NCI-H1417 treated with DMSO at 0.1 percent for 48 hours (cell line): ENCODE data around the gene TBKBP1.

Experiments used
- DNase-seq: peaks from one replicate; lab custom pipeline; 2025; lab: John Stamatoyannopoulos, UW

TBKBP1 gene

DNA sequence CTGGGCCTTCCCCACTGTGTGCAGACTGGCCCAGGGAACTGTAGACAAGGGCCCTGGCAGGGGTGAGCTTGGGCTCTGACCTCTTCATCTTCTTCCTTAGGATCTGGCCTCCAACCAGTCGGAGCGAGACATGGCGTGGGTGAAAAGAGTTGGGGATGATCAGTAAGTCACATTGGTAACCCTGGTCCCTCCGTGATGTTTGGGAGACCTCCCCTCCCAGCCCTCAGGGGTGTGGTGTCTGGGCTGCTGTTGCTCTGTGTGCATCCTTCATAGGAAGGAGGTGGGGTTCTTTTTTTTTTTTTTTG lies 5.5 kb downstream of the TBKBP1 start:
- DNase-seq: no peak

DNA sequence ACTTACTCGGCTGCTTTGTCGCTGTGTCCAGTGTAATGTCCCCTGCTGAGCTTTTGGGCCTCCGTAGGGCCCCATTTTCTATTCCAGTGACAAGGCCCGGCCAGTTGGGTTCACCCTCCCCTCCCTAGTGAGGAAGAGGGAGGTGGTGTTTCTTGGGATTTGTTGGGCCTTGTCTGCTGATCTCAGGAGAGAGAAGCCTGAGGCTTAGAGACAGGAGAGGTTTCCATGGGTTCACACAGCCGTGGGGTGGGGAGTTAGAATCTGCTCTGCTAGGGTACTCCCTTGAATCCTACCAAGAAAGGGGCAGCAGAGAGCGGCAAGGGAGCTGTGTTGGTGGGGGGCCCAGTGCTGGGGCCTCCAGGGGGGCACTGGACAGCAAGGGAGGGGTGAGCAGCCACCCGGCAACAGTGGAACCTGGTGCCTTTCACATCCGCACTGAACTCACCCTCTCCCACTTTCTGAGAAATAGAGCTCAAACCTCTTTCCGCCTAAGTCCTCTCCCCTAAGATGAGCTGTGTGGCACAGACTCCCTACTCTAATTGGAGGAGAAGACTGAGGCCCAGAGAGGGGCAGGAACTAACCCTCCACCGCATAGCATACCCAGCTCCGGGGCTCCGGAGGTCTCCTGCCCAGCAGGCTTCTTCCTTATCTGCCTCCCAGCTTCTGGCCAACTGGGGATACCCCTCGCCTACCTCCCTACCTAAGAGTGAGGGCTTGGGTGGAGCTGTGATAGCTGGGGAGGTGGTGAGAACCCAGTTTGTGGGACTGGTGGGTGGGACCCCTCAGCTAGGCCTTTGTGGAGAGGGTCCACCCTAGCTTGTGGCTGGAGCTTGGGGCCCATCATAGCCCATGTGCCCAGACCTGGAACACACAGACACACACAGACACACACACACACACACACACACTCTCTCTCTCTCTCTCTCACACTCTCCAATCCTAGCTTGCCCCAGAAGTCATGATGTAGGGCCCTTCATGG lies 6.8 kb downstream of the TBKBP1 start:
- DNase-seq: no peak

DNA sequence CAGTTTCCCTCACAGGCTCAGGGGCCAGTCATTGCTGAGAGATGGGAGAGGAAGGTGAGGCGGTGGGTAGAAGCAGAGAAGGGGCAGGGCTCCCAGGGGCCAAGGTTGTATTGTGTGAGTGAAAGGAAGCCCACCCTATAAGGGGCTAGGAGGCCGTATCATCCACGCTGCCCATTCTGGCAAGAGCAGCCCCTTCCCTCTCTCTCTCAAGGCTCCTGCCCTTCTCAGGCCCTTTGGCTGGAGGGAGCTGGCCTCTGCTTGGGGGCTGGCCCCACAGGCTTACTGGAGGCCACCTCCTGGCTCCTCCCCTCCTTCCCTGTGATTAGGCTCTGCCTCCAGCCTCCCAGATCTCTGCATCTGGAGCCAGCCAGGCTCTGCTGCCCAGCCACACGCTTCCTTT lies 7.6 kb downstream of the TBKBP1 start:
- DNase-seq: no peak

DNA sequence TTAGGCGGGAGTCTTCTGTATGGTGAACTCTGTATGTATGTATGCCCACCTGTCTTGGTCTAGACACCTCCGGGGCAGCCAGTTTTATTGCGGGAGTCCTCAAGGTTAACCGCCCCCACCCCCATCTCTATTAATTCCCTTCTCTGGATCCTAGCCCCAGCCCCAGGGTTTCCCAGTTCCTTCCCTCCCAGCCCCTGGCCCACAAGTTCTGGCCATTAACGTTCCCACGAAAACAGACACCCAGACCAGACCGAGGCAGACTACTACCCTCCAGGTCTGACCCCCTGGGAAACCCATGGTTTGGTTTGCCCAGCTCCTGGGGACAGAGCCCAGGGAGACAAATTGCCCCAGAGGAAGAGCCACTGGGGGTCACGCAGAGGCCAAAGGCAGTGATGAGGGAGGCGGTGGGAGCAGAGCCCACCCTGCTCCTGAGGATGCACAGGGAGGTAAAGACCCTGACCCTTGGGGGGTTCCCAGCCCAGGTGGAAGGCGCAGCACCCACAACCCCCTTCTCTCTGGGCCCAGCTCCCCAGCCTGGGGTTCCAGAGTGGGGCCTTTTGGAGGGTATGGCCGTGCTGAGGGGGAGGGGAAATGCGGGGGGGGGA lies 8.5 kb downstream of the TBKBP1 start:
- no peak for DNase-seq

DNA sequence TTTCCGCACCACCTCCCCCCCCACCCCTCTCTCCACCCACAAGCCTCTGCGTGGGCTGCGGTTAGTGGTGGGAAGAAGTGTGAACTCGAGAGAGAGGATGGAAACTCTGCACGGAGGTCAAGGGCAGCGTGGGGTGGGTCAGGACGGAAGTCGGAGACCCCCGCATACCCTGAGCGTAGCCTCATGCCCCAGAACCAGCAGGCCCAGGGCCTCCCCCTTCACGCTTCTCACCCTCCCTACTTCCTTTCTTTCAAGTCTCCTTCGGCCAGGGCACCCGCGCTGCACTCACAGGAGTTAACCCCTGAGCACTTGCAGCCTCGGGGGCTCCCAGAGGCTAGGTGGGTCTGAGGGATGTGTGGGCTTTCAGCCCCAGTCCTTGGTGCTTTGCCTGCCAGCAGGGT lies 9.2 kb downstream of the TBKBP1 start:
- no peak for DNase-seq

DNA sequence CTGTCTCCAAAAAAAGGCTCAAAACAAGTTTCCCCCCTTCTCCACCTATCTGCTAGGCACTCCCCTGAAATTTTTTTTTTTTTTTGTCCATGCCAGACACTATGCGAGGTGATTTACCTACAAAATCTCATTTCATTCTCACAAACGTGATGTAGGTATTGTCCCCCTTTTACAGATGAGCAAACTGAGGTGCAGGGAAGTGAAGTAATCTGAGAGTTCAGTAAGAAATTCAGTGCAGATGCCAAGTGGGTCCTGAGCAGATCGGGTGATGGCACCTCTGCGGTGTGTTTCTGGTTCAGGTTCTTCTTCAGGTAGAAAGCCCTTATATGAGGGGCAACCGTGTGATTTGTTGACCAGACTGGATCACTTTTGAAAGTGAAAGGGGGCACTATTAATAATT lies 9.7 kb downstream of the TBKBP1 start:
- DNase-seq: no peak

DNA sequence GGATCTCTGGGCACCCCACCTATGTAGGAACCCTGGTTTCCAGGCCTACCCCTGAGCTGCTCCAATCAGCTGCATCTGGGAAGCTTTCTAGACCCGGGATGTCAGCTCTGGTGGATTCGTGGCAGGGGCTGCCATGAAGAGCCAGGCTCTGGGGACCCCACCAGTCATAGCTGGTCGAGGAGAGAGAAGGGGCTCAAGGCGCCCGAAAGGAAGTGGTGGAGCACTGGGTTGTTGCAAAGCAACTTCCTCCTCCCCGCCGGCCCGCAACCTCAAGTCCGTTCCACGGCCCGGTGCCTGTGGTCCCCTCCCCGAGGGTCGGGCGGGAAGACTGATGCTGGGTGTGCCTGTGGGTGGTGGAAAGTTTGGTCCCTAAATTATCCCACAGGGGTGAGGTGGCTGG lies 10.2 kb downstream of the TBKBP1 start:
- no peak for DNase-seq

DNA sequence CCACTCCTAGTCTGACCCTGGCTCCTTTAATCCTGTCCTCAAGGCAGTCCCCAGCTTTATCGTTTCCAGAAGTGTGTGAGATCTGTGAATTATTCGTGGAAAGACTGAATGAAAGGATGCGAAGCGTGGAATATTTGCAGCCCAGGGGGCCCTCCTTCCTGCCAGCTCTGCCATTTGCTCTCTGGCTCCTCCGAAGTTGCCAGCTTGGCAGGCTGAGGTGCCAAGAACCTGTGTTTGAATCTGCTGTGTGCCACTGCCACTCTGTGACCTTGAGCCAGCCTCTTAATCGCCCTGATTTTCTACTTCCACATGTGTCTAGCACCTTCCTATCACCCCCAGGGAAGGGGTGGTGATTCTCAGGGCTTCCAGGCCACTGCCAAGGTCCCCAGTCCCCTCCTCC lies 10.8 kb downstream of the TBKBP1 start:
- DNase-seq: no peak

DNA sequence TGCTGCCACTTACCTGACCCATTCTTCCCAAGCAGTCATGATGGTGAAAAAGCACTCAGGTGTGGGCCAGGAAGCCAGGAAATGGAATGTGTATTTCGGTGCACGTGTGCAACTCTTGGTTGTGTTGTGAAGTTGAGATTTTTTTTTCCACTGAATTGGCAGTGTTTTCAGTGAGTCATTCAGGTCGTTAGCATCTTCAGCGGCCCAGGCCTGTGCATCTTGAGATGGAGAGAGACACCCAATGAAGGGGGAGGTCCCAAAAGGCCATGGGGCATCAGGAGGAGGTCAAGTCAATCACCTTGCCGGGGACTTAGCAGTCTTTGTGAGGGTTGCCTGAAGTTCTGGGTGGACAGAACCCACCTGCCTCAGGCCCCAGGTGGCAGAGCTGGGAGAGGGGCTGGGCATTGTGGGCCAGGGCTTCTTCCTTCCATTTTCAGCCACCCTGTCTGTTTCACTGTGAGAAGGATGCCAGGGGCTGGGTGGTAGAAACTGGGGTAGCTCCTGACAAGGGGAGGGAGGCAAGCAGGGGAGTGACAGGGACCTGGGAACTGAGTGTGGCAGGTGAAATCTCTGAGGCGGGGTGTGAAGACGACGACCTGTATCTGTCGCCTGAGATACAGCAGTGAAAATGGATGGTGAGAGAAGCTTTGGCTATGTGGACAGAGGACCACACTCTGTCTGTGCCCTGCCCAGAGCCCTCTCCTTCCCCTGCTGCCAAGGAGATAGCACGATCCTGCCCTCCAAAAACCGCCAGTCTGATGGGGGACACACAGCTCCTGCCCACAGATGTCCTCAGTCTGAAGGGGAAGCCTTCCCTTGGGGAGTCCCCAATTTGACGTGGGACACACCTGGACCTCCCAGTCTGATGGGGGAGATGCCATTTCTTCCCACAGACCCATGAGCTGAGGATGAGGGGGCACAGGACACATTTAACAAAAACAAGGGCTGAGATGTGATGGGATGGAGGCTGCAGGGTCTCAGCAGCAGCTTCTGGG lies 11.9 kb downstream of the TBKBP1 start:
- DNase-seq: no peak

DNA sequence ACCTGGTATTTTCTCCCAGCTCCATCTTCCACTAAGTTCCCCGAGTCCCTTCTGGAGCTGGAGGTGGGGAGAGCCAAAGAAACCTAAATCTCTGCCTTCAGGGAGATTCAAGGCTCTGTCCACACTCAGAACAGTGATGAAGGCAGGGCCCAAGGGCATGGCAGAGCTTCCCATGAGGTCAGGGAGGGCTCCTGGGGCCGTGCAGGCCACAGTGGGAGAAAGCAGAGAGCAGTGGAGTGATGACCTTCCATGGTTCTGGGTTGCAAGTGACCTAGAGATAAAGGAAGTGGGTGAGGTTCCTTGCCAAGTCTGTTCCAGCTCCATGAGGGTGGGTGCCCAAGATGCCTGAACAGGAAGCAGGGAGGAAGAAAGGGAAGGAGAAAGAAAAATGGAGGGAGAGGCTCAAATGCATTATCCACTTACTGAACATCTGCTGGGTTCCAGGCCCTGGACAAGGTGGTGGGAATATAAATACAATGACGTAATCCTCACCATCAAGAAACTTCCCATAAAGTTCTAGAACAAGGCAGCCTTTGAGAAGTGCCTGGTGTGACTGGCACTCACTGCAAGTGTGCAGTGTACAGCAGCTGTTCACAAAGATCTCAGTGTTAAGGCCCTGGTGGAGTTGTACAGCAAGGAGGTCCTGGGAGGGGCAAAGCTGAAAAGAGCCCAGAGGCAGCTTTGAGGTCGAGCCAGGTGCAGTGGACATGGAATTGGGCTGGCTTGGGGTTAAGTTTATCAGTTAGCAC lies 13.3 kb downstream of the TBKBP1 start:
- DNase-seq: no peak

DNA sequence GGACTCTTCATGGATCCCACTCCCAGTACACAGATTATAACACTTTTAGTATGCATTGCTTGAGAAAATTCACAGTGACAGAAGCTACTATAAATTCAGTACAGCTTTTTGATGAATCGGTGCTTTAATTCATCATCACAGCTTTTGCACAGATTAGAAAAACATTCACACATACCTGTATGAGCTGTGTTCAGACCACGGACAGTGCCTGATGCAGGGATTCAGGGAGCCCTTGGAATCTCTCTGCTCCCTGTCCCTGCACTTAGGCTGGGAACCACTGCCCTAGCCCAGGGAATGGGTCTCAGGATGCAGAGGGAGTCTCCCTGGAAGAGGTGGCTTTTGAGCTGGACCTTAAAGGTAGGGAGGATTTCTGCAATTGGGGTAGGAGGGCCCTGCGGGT lies 13.9 kb downstream of the TBKBP1 start:
- DNase-seq: no peak

DNA sequence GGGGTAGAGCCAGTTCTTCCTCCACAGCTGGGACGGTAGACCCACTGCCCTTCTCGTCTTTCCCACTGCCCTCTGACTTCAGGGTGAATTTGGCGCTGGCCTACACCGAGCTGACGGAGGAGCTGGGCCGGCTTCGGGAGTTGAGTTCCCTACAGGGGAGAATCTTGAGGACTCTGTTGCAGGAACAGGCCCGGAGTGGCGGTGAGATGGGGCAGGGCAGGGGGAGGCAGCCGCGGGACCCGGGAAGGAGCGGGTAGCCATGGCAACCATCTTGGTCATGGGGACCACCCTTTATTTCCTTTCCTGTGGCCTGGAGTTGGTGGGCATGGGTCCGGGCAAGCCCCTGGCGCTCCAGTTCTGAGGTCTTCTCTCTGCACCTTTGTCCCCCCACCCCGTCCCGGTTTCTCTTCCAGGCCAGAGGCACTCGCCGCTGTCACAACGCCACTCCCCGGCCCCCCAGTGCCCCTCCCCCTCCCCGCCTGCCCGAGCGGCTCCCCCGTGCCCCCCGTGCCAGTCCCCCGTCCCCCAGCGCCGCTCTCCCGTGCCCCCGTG lies 14.4 kb downstream of the TBKBP1 start:
- DNase-seq: no peak

DNA sequence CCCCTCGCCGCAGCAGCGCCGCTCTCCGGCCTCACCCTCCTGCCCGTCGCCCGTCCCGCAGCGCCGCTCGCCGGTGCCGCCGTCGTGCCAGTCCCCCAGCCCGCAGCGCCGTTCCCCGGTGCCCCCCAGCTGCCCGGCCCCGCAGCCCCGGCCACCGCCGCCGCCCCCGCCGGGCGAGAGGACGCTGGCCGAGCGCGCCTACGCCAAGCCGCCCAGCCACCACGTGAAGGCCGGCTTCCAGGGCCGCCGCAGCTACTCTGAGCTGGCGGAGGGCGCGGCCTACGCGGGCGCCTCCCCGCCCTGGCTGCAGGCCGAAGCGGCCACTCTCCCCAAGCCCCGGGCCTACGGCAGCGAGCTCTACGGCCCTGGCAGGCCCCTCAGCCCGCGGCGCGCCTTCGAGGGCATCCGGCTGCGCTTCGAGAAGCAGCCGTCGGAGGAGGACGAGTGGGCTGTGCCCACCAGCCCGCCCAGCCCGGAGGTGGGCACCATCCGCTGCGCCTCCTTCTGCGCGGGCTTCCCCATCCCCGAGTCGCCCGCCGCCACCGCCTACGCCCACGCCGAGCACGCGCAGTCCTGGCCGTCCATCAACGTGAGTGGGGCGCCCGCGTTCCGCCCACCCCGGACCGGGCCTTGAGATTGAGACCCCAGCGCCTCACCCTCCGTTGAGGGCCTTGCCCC lies 15.0 kb downstream of the TBKBP1 start:
- no peak for DNase-seq

DNA sequence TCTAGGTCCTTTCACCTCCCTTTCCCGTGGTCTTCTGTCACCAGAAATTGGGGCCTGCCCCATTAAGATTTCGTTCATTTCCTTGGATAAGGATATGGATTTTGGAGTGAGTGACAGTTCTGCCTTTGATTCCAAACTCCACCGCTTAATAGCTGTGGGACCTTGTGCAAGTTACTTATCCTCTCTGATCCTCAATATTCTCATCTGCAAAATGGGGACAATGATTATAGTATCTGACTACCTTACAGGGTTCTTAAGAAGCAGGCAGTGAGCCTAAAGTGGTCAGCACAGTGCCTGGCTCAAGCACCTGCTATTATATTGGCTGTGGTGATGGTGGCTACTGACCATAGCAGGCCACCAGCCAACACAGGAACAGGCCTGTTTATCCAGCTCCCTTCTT lies 15.6 kb downstream of the TBKBP1 start:
- no peak for DNase-seq

DNA sequence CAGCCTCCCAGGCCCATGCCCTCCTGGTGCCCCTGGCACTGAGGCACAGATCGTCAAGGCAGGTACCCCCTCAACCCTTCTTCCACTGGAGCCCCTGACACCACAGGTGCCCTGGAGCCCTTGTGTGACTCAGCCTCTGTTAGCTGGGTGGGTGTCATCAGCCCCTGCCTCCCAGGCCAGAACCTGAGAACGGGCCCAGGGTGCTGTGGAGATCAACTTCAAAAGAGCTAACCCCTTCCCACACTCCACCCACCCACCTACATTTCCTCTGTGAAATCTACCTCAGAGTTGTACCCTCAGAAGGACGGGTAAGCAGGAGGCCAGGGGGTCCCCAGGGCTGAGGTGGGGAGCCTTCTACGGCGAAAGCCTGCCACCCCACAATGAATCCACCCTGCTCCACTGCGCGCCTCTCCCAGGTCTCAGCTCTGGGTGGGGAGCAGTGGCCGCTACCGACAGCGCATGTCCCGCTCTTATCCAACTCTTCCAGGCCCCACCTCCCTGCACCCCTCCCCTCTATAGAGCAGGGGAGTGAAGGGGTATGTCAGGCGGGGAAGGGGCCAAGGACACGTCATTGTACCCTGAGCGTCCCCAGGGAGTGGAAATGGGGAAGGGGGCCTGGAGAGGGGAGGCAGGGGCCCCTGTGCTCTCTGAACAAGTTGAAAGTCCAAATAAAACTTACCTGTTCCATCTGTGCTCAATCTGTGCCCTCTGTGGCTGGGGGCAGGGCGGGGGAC lies 17.6 kb downstream of the TBKBP1 start:
- no peak for DNase-seq

DNA sequence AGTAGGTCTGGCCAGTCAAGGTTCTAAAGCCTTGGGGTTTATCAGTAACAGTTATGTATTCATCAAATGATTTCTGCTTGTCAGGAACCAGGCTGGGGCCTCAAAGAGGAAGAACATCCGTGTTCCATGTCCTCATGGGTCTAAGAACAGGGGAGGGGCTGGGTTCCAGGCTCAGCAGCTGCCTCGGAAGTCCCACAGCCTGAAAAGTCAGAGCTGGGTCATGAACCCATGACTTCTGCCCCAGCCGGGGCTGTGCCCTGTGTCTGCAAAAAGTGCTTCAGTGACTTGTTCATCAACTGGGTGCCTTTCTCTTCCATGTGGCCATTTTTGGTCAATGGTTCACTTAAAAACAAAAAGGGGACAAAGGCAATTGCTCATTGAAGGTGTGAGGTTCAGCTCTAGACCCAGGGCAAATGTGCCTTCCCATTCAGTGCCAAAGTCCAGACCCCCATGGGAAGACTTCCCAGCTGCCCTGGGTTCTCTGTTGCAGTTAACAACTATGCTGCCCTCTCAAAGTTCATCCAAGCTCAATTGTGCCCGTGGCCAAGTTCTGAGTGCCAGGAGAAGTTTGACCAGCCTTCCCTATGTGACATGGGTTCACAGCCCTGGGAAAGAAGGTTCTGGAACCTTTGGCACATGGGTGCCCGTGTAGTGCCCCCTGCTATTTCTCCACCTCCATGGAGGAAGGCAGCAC lies 18.5 kb downstream of the TBKBP1 start:
- DNase-seq: no peak

DNA sequence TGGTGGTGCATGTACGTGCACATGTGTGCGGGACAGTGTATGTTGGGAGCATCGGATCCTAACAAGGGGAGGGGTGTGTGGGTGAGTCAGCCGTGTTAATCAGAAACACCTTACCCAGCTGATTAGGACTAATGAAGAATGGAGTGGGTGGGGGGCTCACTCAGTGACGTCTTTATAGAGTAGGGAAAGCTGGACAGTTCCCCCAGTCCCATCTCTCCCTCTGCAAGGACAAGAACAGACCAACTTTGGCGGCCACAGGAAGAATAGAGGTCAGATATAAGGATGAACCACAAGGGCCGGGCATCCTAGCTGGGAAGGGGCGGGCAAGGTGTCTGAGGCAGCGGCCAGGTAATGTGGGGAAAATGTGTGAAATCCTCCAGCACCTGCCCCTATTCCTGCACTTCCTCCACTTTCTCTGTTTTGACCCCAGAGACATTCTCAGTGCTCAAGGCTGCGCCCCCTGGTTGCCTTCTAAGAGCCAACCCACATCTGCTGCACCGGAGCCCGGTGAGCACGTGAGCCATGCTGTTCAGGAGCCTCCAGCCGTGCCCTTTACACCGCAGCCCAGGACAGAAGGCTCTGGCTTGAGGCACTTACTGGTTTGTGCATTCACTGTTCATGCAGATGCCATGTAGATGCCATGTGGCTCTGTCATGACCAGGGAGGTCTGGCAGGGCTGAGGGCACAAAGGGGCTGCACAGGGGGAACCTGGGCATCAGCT lies 20.2 kb downstream of the TBKBP1 start:
- DNase-seq: no peak

DNA sequence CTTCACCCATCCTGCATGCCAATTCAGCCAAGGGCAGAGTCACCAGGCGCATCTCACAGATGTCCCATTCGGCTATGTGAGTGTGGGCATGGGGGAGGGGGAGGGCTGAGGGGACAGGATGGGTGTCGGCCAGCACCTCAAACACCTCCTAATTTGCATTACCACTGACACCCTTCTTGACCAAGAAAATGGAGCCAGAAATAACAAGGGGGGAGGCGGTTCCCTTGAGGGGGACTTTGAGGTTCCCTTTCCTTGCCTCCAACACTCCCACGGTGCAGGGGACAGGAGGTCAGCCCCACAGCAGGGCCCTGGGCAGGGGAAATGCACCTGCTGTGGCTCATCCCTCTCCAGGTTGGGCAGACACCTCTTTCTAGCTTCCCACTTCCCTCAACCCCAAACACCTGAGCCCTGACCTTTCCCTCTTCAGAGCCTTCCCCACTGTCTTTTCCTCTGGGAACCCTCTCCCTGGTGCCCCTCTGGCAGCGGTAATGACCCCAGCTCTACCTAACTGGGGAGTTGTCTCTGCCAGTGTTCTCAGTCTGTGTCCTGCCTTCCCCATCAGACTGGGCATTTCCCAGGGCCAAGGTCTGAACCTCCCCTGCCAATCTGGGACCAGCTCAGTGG lies 20.9 kb downstream of the TBKBP1 start:
- no peak for DNase-seq
